GM12864 (cell line): Measurements from ENCODE around the gene KRT2.

Experiments used
- DNase-seq: peaks from one replicate; pipeline ENCODE4 v3.0.0-alpha.2; 2011; ENCODE audit warnings: low read depth
- H3K4me3 ChIP-seq: 2 replicates; pipeline ENCODE4 v1.5.1; 2011; ENCODE audit warnings: mild to moderate bottlenecking, low read depth, low read length, control low read depth
- CTCF ChIP-seq: IDR thresholded peaks from 2 replicates; pipeline ENCODE4 v1.5.1; 2011; ENCODE audit warnings: low read depth, mild to moderate bottlenecking, moderate library complexity, low read length, control low read depth, inconsistent platforms; ENCODE audit errors: missing control alignments

KRT2 gene

GRCh38 chr12:52686063-52686462 lies 34.1 kb upstream of the KRT2 start:
- H3K4me3 ChIP-seq = no peak overlapping the region
- DNase-seq = no peak
- TF ChIP-seq CTCF = no peak

GRCh38 chr12:52685406-52685890 lies 33.4 kb upstream of the KRT2 start:
- no peak overlapping the region for H3K4me3 ChIP-seq
- no peak for DNase-seq
- TF ChIP-seq CTCF = no peak

- TF ChIP-seq CTCF = no peak
- H3K4me3 ChIP-seq = no peak overlapping the region
- DNase-seq = no peak
These were observed 32.4 kb upstream of the KRT2 start for GRCh38 chr12:52684431-52684830.

- H3K4me3 ChIP-seq = no peak overlapping the region
- TF ChIP-seq CTCF = no peak
- DNase-seq = no peak
These were observed 31.7 kb upstream of the KRT2 start for GRCh38 chr12:52683575-52684300.

GRCh38 chr12:52682938-52683574 lies 31.0 kb upstream of the KRT2 start:
- no peak for TF ChIP-seq CTCF
- H3K4me3 ChIP-seq = no peak overlapping the region
- DNase-seq = no peak

GRCh38 chr12:52682381-52682660 lies 30.3 kb upstream of the KRT2 start:
- no peak for TF ChIP-seq CTCF
- H3K4me3 ChIP-seq = no peak overlapping the region
- DNase-seq = no peak
